K562 (cell line): ENCODE data around the gene MYO3B. TPM values are rescaled to one million over a fixed set of nuclear protein-coding genes. Genes with fewer than 3 reads are reported as not detected.

Experiments
- ATAC-seq: fragments of 200-7000 bp; cut with Tn5 transposase; 3 replicates; pipeline ENCODE4 v1.9.1; 2020; ENCODE audit warnings: moderate library complexity
- BruUV-seq: library from RNA; stranded (reverse); fragments of 400-500 nt; replicated peaks from 2 replicates; lab custom pipeline; 2021; lab: Mats Ljungman, UMichigan
- CTCF ChIA-PET: fragments of 300-600 bp; formaldehyde crosslinking; extraction: SDS; loops from one replicate; lab custom pipeline; 2021; ENCODE audit warnings: low intra/inter-chr PET ratio; lab: Yijun Ruan, JAX
- POLR2A ChIA-PET: fragments of 300-600, 350-650 bp; sonication (Branson Sonifier 250); formaldehyde crosslinking; extraction: SDS; loops from one replicate; lab custom pipeline; 2021; ENCODE audit warnings: antibody characterized with exemption, inconsistent platforms; lab: Yijun Ruan, JAX
- DNase-seq, 4 experiments: peaks; one replicate each; pipeline versions ENCODE4 v3.0.0 to v3.0.0-alpha.2; 2011 to 2018; ENCODE audit warnings: low spot score in 3 of 4, mixed read lengths in 3 of 4; ENCODE audit errors: extremely low read depth in 1 of 4
- FAIRE-seq: peaks from 2 replicates; lab custom pipeline; 2011; peaks lifted over from hg19 to GRCh38; lab: Jason Lieb, UNC
- H2AFZ ChIP-seq: 2 replicates; pipeline ENCODE4 v1.6.0; 2011; ENCODE audit warnings: low read depth, low read length, control low read depth, inconsistent platforms
- H3K27ac ChIP-seq: fragments of 200-600 bp; 3 replicates; pipeline ENCODE4 v1.8.0; 2011; ENCODE audit warnings: low read depth, mild to moderate bottlenecking, control low read depth, inconsistent platforms, low read length, moderate library complexity, mixed read lengths; ENCODE audit errors: extremely low read depth
- H3K27me3 ChIP-seq, 2 experiments: fragments of 300-600 bp in 1 of 2; 2 replicates in 1 of 2; 3 replicates in 1 of 2; pipeline versions ENCODE4 v1.6.0 to v1.8.0; 2011; ENCODE audit warnings: inconsistent platforms in 2 of 2, low read length in 2 of 2, mild to moderate bottlenecking in 1 of 2, mixed read lengths in 1 of 2, moderate library complexity in 1 of 2; ENCODE audit not compliant: control insufficient read depth in 2 of 2, insufficient read depth in 2 of 2
- H3K36me3 ChIP-seq: fragments of 300-600 bp; 3 replicates; pipeline ENCODE4 v1.8.0; 2011; ENCODE audit warnings: mild to moderate bottlenecking, low read length, inconsistent platforms; ENCODE audit not compliant: control insufficient read depth, insufficient read depth
- H3K4me1 ChIP-seq, 2 experiments: fragments of 200-600 bp in 1 of 2; replicated peaks in 1 of 2; 2 replicates in 1 of 2; 3 replicates in 1 of 2; pipeline versions ENCODE4 v1.5.1 to v1.8.0; 2011; ENCODE audit warnings: inconsistent platforms in 2 of 2, low read length in 2 of 2, mild to moderate bottlenecking in 1 of 2, mixed read lengths in 1 of 2, moderate library complexity in 1 of 2; ENCODE audit not compliant: control insufficient read depth in 2 of 2, insufficient read depth in 2 of 2
- H3K4me2 ChIP-seq: 2 replicates; pipeline ENCODE4 v1.6.1; 2011; ENCODE audit warnings: low read length, control low read depth, inconsistent platforms, mixed read lengths; ENCODE audit not compliant: insufficient read depth
- H3K4me3 ChIP-seq: fragments of 200-600 bp; sonication (generic), shearing (Covaris generic); 2 replicates; pipeline ENCODE4 v1.5.1; 2016; ENCODE audit warnings: control low read depth, inconsistent platforms
- H3K79me2 ChIP-seq: fragments of 200-600 bp; 3 replicates; pipeline ENCODE4 v1.8.0; 2011; ENCODE audit warnings: low read length, inconsistent platforms; ENCODE audit not compliant: control insufficient read depth, insufficient read depth
- H3K9ac ChIP-seq, 2 experiments: 2 replicates each; pipeline versions ENCODE4 v1.6.0 to v1.6.1; 2011; ENCODE audit warnings: low read depth in 2 of 2, low read length in 2 of 2, control low read depth in 1 of 2, inconsistent platforms in 1 of 2, mild to moderate bottlenecking in 1 of 2, mixed read lengths in 1 of 2; ENCODE audit not compliant: insufficient read depth in 1 of 2
- H3K9me1 ChIP-seq: one replicate; pipeline ENCODE4 v1.6.0; 2011; ENCODE audit warnings: inconsistent platforms, mild to moderate bottlenecking, low read length, moderate library complexity; ENCODE audit not compliant: control insufficient read depth, insufficient read depth
- H3K9me3 ChIP-seq: replicated peaks from 2 replicates; pipeline ENCODE4 v1.5.1; 2011; ENCODE audit warnings: low read depth, low read length, inconsistent platforms; ENCODE audit not compliant: control insufficient read depth, insufficient read depth
- H4K20me1 ChIP-seq: replicated peaks from 2 replicates; pipeline ENCODE4 v1.6.1; 2011; ENCODE audit warnings: low read length, inconsistent platforms, mixed read lengths; ENCODE audit not compliant: control insufficient read depth, insufficient read depth
- C11orf30 ChIP-seq: fragments of 450-650 bp; IDR thresholded peaks from 2 replicates; pipeline ENCODE4 v1.6.1; 2016; ENCODE audit warnings: low read depth, mild to moderate bottlenecking
- CTBP1 ChIP-seq: fragments of 450-650 bp; IDR thresholded peaks from 2 replicates; pipeline ENCODE4 v1.6.1; 2016; ENCODE audit warnings: borderline replicate concordance
- ELK3 ChIP-seq: fragments of 450-650 bp; formaldehyde crosslinking; IDR thresholded peaks from 2 replicates; pipeline ENCODE4 v1.4.0; 2020; ENCODE audit warnings: mild to moderate bottlenecking
- FOS ChIP-seq: IDR thresholded peaks from 3 replicates; pipeline ENCODE4 v1.6.1; 2011; ENCODE audit not compliant: insufficient read length; ENCODE audit errors: extremely low read depth
- FOXK1 ChIP-seq: sonication (generic); formaldehyde crosslinking; IDR thresholded peaks from 2 replicates; pipeline ENCODE4 v1.8.0; 2022; ENCODE audit warnings: missing genetic modification reagents, mild to moderate bottlenecking, borderline replicate concordance
- GATA2 ChIP-seq: sonication (generic); formaldehyde crosslinking; IDR thresholded peaks from 2 replicates; pipeline ENCODE4 v1.4.0; 2020; ENCODE audit warnings: mild to moderate bottlenecking, missing genetic modification reagents
- MTA3 ChIP-seq: fragments of 450-650 bp; formaldehyde crosslinking; IDR thresholded peaks from 2 replicates; pipeline ENCODE4 v1.6.1; 2017; ENCODE audit warnings: mild to moderate bottlenecking, borderline replicate concordance
- RNF2 ChIP-seq: sonication (generic); IDR thresholded peaks from 2 replicates; pipeline ENCODE4 v1.6.1; 2016
- SOX6 ChIP-seq: fragments of 450-650 bp; IDR thresholded peaks from 2 replicates; pipeline ENCODE4 v1.6.1; 2014; ENCODE audit warnings: mild to moderate bottlenecking
- TEAD1 ChIP-seq, 2 experiments: fragments of 450-650 bp in 1 of 2; sonication (generic) in 1 of 2; formaldehyde crosslinking; IDR thresholded peaks; 2 replicates each; pipeline versions ENCODE4 v1.4.0 to v1.8.0; 2020 to 2022; ENCODE audit warnings: mild to moderate bottlenecking in 2 of 2, missing genetic modification reagents in 1 of 2
- THRA ChIP-seq: fragments of 450-650 bp; IDR thresholded peaks from 2 replicates; pipeline ENCODE4 v1.6.1; 2017; ENCODE audit warnings: mild to moderate bottlenecking, moderate library complexity
- ZNF146 ChIP-seq: IDR thresholded peaks from one replicate; pipeline ENCODE4 v1.6.1; 2018; ENCODE audit warnings: missing compliant biosample characterization; ENCODE audit not compliant: unreplicated experiment
- ZNF408 ChIP-seq: fragments of 250-450 bp; sonication (Bioruptor Pico); IDR thresholded peaks from 2 replicates; pipeline ENCODE4 v1.4.0; 2020; ENCODE audit warnings: low read depth, mild to moderate bottlenecking, moderate library complexity
- ZNF830 ChIP-seq: fragments of 250-450 bp; sonication (Bioruptor Pico); IDR thresholded peaks from 2 replicates; pipeline ENCODE4 v1.5.0; 2021; ENCODE audit warnings: mild to moderate bottlenecking
- WGBS: fragments of 100-300 bp; shearing (Covaris generic); methylation state at CpG from one replicate; pipeline ENCODE4 v1.1.6; 2016; ENCODE audit warnings: low coverage, mixed read lengths; ENCODE audit not compliant: insufficient coverage; ENCODE audit errors: missing lambda C conversion rate; 5-methylcytosine and 5-hydroxymethylcytosine counted together
- in situ Hi-C: fragments of 300-500 bp; cut with MboI; formaldehyde crosslinking; loops from 4 replicates; pipeline ENCODE4 v1.15.0; 2018; ENCODE audit warnings: inconsistent platforms, mixed read lengths
- intact Hi-C: fragments of 100-400 bp; cut with micrococcal nuclease; formaldehyde crosslinking; loops from 2 replicates; pipeline ENCODE4 v1.14.2; 2022
- polyA plus RNA-seq, 8 experiments: library from polyadenylated mRNA; depleted of rRNA in 4 of 8; stranded (reverse) in 5 of 8; unstranded in 3 of 8; fragments of >200 nt; fragmentation: Nextera tagmentation in 2 of 8; fragmentation: Illumina TruSeq in 1 of 8; extraction: Ambion mirVana in 2 of 8; extraction: Trizol in 1 of 8; gene quantifications; 2 replicates each; pipeline versions ENCODE4 v1.2.1 to v1.2.3, GENCODE V29; 2011 to 2014; ENCODE audit warnings: inconsistent platforms in 1 of 8, missing spikeins in 1 of 8
- total RNA-seq, 7 experiments: library from RNA; depleted of rRNA in 6 of 7; stranded (reverse); fragments of >200 nt in 6 of 7; fragmentation: Illumina TruSeq in 2 of 7; extraction: Trizol in 2 of 7; gene quantifications; 2 replicates each; pipeline versions ENCODE4 v1.2.1 to v1.2.3, GENCODE V29; 2011 to 2021; ENCODE audit warnings: low replicate concordance in 1 of 7
- TF ChIP-seq, protein P1 (sequence below): fragments of 450-650 bp; formaldehyde crosslinking; IDR thresholded peaks from 2 replicates; pipeline ENCODE4 v1.4.0; 2020; ENCODE audit warnings: mild to moderate bottlenecking, mixed read lengths
- TF ChIP-seq, protein P2 (sequence below), 2 experiments: fragments of 200-800 bp in 1 of 2; sonication (Bioruptor generic) in 1 of 2; sonication (generic) in 1 of 2; formaldehyde crosslinking in 1 of 2; IDR thresholded peaks in 1 of 2; conservative IDR thresholded peaks in 1 of 2; 2 replicates each; pipeline versions ENCODE4 v1.5.0 to v1.6.1; 2016 to 2020; ENCODE audit warnings: missing compliant biosample characterization in 1 of 2, missing genetic modification characterization in 1 of 2, missing genetic modification reagents in 1 of 2

Gene MYO3B
- total and polyA plus RNA-seq, 9 of the 15 experiments (the other 6 are each of a cell fraction or from before 2014, with no cell fraction given), result 2.7 to 6.5 (median 3.6) TPM

DNA sequence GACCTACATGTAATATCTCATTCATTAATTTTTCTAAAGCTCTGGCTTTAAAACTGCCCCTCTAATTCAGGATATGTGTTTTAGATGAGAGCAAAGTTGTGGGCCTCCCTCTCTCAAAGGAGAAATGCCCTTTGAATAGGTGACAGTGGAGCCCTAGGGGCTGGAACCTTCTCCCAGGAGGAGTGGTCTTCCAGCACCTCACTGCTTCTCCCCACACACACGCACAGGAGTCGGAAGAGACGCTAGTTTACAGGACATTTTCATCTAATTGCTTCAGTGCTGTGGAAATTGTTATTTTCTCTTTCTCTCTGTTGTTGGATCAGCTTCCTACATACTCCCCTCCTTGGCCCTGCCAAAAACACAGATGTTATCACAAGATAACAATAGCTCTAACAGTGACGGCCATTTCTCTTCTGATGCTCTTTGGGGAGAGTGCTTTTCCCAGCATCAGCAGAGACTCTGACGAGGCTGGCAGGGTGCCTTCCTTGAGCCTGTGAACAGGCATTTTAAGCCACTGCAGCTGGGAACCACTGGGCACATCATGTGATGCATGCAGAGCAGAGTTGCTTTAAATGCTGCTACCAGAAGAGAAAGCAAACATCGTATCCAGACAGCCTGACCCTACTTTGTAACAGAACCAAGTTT is 327.8 kb downstream of the MYO3B start:
- BruUV-seq, result no TSS peak
- TF ChIP-seq, protein P1, sequence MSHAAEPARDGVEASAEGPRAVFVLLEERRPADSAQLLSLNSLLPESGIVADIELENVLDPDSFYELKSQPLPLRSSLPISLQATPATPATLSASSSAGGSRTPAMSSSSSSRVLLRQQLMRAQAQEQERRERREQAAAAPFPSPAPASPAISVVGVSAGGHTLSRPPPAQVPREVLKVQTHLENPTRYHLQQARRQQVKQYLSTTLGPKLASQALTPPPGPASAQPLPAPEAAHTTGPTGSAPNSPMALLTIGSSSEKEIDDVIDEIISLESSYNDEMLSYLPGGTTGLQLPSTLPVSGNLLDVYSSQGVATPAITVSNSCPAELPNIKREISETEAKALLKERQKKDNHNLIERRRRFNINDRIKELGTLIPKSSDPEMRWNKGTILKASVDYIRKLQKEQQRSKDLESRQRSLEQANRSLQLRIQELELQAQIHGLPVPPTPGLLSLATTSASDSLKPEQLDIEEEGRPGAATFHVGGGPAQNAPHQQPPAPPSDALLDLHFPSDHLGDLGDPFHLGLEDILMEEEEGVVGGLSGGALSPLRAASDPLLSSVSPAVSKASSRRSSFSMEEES (CRISPR knock-in tag), result peak; percentile 34; the same call in 1 of the 2 replicates
- TF ChIP-seq THRA (no peak), RNF2 (peak; percentile 15; the same call in 1 of the 2 replicates), ELK3 (CRISPR knock-in tag) (no peak), FOXK1 (CRISPR knock-in tag) (no peak), SOX6 (peak; percentile 50; the same call in 1 of the 2 replicates), ZNF408 (CRISPR knock-in tag) (no peak), ZNF146 (CRISPR knock-in tag) (no peak), C11orf30 (no peak), MTA3 (0 out of 2 replicates have a peak, but pooled peaks have one; percentile 25), TEAD1 (CRISPR knock-in tag; IDR thresholded peaks at IDR 0.05) (0 out of 4 replicates have a peak, but pooled peaks of 1 of the 2 experiments have one; percentile 20), GATA2 (CRISPR knock-in tag) (0 out of 2 replicates have a peak, but pooled peaks have one; percentile 35), ZNF830 (CRISPR knock-in tag) (no peak), FOS (no peak), CTBP1 (0 out of 2 replicates have a peak, but pooled peaks have one; percentile 55)
- TF ChIP-seq, protein P2, sequence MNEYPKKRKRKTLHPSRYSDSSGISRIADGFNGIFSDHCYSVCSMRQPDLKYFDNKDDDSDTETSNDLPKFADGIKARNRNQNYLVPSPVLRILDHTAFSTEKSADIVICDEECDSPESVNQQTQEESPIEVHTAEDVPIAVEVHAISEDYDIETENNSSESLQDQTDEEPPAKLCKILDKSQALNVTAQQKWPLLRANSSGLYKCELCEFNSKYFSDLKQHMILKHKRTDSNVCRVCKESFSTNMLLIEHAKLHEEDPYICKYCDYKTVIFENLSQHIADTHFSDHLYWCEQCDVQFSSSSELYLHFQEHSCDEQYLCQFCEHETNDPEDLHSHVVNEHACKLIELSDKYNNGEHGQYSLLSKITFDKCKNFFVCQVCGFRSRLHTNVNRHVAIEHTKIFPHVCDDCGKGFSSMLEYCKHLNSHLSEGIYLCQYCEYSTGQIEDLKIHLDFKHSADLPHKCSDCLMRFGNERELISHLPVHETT (CRISPR knock-in tag; conservative IDR thresholded peaks at IDR 0.05 in 1 of 2, IDR thresholded peaks at IDR 0.05 in 1 of 2), result 0 out of 4 replicates have a peak, but pooled peaks of 1 of the 2 experiments have one; percentile 25

More for the DNA sequence above, 327.8 kb downstream of the MYO3B start:
- no peak; the same call in 2 of the 3 replicates for ATAC-seq
- H3K9me1 ChIP-seq, result no peaks in the 10 kb centered on the region
- WGBS, result 1% methylated on average over 6 of the region's 6 CpGs
- no peaks in the 10 kb centered on the region for H3K79me2 ChIP-seq
- no peak overlapping the region for H3K27ac ChIP-seq
- H3K27me3 ChIP-seq, result peaks cover 9 to 23% of the 10 kb centered on the region in 2 experiments; a peak in 4 of 5 replicates
- no peak for FAIRE-seq
- POLR2A ChIA-PET, result interaction anchor here (1.0 to 1.5 kb wide), 2 partner anchors 8 to 24 kb away, joined by 3 to 7 read pairs; no protein-coding TSS in a partner anchor
- no peaks in the 10 kb centered on the region for H3K9me3 ChIP-seq
- no peaks in the 10 kb centered on the region for H4K20me1 ChIP-seq
- no peak overlapping the region for H3K9ac ChIP-seq
- intact Hi-C loops (no loop called here), in situ Hi-C loops (no loop called here)
- no peak overlapping the region for H3K4me3 ChIP-seq
- DNase-seq, result peak in 1 of 4 experiments; percentile 27
- CTCF ChIA-PET, result interaction anchor here (0.6 kb wide), 1 partner anchor 98 kb away, joined by 3 read pairs; no protein-coding TSS in a partner anchor
- H3K4me2 ChIP-seq, result no peak overlapping the region
- no peaks in the 10 kb centered on the region for H3K36me3 ChIP-seq
- peak overlapping the region; percentile 6; the same call in 1 of the 2 replicates for H2AFZ ChIP-seq
- peaks cover 0 to 5% of the 10 kb centered on the region in 2 experiments; a peak in 1 of 5 replicates for H3K4me1 ChIP-seq
